Activated CD4-positive, alpha-beta T cell treated with anti-CD3 and anti-CD28 coated beads, Interleukin-10, Interleukin-2, amounts not matched to agents 100 ng/mL and 50 ng/mL, durations not matched to agents 16 hours and 8 hours (primary cell): Measurements from ENCODE around the gene MMP20.

Source experiments
- DNase-seq: peaks from one replicate; pipeline ENCODE4 v3.0.0-alpha.2; 2020

MMP20 gene

DNA sequence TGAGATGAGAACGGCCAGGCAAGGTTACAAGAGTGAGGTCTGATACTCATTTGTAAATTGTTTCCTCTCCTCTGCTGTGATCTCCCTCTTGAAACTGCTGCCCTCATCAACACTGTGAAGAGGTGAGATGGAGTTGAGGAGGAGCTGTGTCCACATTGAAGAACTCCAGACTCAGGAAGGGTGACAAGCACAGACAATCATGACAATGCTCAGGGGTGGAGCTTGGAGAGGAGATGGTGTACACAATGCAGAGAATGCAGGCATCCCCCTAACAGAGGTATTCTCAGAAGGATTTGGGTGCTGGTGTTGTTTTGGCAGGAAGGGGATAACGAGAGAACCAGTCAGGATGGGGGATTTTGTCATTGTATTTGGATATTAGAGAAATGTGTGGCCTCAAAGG is 73.1 kb downstream of the MMP20 start:
- no peak for DNase-seq

DNA sequence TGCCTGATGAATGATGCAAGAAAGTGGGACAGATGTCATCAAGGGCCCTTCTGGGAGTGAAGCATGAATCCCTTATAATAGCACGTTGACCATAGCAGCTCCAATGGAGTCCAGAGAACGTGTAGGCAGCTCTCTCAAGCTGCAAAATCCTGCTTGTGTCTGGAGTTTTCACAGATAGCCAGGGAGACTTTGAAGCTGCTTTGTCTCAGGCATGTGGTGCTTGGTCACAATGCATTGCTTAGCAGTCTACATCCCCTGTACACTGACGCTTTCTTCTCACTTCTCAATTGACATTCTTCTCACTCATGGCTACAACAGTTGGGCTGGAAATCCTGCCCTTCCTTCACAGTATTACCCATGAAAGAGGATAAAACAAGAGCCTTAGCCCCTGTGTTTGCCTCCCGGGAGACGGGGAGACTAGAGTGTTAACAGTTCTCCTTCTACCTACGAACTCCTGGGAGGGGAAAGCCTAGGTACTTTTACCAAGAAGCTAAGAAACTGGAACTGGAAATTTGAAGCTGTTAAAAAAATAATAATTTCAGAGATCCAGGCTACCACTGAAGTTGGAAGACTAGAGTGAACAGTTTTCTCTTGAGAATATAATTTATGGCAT is 73.9 kb downstream of the MMP20 start:
- DNase-seq, result no peak

DNA sequence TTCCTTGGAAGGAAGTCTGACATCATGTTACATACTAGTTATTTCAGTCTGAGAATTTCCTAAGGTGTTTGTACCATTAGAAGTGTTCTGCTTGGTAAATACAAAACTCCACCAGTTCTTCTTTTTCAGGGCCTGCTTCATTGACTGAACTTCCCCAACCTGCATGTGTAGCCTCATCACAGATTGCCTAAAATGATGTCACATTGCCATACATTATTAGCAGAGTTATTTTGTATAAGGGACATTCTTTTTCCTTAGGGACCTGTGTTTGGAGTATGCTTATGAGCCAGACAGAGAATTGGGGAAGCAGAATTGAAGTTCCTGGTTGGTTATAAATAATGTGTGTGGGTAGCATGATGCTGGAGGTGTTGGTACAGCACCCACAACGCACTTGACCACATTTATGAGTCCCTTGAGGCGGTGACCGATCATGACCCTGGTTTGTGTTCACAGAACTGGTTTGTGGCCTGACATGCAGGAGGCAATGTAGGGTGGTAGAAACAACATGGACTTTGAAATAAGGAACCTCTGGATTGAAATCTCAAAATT is 78.1 kb downstream of the MMP20 start:
- DNase-seq, result no peak

DNA sequence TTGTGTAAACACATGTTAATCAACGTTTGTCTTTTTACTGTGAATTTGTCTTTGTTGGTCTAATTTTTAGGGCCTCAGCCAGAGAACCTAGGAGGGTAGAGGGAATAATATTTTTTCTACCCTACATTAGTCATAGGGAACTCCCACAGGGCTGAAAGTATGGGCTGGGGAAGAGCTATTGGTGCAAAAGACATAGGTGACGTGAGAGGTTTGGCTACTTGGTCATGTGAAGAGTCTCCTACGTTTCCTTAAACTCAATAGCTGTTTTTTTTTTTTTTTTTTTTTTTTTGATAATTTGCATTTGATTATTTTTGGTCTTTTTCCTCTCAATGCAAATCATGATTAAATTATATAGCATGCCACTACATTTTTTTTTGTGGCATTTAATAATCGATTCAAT is 78.7 kb downstream of the MMP20 start:
- no peak for DNase-seq

DNA sequence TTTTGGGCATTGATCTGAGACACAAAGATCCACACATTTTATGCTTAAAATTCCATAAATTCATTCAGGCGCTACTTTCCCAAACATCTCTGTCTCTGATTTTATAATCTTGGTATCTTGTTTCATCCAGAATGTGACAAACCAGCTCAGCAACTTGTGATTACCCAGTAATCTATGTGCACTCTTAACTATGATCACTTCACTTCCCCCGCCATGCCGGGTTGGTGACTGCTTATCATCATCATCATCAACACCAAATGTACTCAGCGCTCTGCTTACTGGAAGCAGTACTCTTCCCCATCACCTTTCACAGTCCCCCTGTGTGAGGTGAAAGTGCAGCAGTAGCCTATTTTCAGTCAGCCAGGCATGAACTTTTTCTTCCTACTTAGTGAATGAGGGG is 79.4 kb downstream of the MMP20 start:
- peak; percentile 34 for DNase-seq

DNA sequence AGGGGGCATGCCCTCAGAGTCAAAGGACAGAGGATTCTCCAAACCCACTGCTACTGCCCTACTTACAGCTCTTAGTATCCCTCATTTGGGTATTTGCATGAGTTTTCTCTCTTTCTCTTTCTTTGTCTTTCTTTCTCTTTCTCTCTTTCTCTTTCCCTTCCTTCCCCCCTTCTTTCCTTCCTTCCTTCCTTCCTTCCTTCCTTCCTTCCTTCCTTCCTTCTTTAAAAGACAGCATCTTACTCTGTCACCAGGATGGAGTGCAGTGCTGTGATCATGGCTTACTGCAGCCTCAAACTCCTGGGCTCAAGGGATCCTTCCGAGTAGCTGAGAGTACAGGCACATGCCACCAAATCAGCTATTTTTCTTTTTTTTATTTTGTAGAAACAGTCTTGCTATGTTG is 80.5 kb downstream of the MMP20 start:
- DNase-seq, result no peak

DNA sequence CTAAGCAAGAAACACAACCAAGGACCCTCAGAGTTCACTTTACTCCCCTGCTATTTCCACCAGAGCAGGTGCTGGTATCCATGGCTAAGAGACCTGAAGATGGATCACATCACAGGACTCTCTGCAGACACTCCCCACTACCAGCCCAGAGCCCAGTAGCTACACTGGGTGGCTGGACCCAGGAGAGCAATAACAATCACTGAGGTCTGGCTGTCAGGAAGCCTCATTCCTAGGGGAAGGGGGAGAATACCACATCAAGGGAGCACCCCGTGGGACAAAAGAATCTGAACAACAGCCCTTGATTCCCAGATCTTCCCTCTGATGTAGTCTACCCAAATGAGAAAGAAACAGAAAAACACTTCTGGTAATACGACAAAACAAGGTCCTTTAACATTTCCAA is 85.6 kb downstream of the MMP20 start:
- no peak for DNase-seq

DNA sequence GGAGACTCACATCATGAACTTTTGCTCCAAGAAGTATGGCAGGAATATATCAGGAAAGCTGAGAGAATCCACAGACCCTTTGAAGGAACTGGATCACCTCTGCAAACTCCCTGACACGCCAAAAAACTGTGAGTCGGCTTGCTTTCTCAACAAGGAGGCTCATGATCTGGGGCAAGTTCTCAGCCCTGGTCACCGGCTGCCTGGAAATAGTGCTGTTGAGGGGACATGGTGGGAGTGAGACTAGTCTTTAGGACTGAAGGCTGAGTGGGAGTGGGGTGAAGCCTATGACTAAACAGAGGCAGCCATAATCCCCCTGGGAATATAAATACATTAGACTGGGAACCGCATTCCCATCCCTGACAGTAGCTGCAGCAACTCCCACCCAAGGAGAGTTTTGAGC is 86.2 kb downstream of the MMP20 start:
- DNase-seq, result no peak

DNA sequence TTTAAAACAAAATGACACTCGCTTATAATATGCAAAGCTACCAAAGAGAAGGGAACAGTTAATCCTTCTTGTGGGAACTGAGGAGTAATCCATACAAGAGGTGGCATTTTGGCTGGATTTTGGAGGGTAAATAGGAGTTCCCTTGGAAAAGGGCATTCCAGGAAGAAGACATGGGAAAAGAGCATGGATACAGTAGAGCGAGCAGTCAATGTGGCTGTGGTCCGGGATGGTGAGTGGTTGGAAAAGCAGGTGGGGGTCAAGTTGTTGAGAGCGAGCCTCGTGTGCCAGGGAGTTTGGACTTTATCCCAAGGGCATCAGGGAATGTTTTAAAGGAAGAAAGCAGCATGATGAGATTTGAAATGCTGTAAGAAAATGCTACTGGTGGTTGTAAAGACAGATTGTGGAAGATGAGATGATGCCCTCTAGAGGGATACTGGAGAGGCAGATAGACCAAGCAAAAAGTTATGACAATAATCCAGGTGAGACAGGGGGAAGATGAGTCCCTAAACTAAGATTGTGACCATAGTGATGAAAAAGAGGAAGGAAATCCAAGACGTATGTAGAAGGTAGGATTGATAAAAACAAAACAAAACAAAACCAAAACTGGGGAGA is 90.8 kb downstream of the MMP20 start:
- no peak for DNase-seq

DNA sequence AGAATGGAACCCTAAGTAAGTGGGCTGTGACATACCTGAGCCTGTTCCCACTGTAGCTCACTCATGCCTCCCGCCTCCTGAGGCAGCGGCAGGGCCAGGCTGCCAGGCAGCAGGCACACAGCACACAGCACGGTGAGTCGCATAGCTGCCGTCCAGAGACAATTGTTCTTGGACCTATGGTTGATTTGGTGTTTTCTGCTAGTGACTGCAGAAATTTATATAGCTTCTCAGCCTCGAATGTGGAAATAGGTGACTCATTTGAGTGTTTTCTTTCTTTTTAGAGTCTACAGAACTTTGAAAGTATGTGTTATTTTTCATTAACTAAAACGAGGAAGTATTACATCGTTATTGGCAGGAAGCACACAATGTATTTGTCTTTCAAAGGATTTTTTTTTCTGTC is 94.6 kb downstream of the MMP20 start, which contains the start of gene MMP7:
TSS of gene MMP7 (minus strand) at position 190 of the 400 bp plus-strand sequence. CDS start at position 143, 47 bp downstream.
- peak; percentile 4 for DNase-seq

DNA sequence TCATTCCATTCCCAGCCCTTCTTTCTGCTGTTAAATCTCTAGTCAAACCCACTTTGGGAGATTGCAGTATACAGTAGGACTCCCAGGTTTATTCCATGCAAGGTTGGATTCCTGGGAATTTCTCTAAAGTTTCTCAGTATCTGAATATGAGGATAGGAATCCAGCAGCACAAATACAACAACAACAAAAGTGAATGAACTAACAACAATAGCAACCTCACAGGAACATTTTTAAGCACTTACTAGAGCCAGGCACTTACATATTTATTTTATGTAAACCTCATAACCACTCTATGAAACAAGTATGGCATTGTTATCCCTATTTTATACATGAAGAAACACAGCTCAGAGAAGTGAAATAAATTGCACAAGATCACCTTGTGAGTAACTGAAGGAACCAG is 96.5 kb downstream of the MMP20 start:
- no peak for DNase-seq

DNA sequence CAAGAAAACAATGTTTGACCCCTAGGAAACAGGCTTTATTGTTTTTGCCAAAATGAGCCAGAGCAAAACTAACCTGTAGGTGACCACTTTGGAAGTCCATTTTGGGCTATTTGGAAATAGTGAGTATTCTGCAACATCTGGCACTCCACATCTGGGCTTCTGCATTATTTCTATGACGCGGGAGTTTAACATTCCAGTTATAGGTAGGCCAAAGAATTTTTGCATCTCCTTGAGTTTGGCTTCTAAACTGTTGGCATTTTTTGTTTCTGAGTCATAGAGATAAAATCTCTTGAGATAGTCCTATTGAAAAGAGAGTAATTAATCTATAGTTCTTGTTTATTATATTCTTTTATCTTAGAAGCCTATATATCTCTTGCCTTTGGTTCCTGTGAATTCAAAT is 97.4 kb downstream of the MMP20 start:
- no peak for DNase-seq

DNA sequence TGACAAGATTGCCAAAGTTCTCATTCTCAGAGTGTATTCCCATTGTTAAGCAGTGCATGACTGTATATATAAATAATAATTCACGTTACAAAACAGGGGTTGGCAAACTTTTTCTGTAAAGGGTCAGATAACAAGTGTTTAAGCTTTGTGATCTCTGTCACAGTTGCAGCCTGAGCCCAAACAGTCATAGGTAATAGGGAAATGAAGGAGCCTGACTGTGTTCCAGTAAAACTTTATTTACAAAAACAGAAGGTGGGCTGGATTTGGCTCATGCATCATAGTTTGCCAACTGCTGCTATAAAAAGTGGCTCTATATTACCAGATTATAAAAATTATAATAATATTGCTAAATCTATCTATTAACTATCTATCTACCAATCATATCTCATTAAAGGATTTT is 98.1 kb downstream of the MMP20 start:
- DNase-seq, result no peak
